Stomach (tissue), 4 donors: ENCODE measurements around the gene XYLT1.

Experiments used
- EP300 ChIP-seq: sonication (generic); formaldehyde crosslinking; IDR thresholded peaks from one replicate; pipeline ENCODE4 v1.6.1; 2017; ENCODE audit warnings: antibody characterized with exemption
- POLR2A ChIP-seq, 4 donors: fragments of 450-650 bp; IDR thresholded peaks; one replicate each; pipeline ENCODE4 v1.6.1; 2016; ENCODE audit warnings: antibody characterized with exemption in 4 of 4, control low read depth in 2 of 4, mild to moderate bottlenecking in 1 of 4, moderate library complexity in 1 of 4
- POLR2AphosphoS5 ChIP-seq, 3 donors: sonication (generic); formaldehyde crosslinking; IDR thresholded peaks; one replicate each; pipeline ENCODE4 v1.6.1; 2016; ENCODE audit warnings: antibody characterized with exemption in 3 of 3
- TF ChIP-seq, protein P1 (sequence below), 7 experiments: fragments of 450-650 bp in 4 of 7; fragments of 200-600 bp in 3 of 7; sonication (generic) in 3 of 7; IDR thresholded peaks; one replicate each; pipeline ENCODE4 v1.5.1; 2016 to 2019; ENCODE audit warnings: antibody characterized with exemption in 7 of 7, control low read depth in 2 of 7, mild to moderate bottlenecking in 1 of 7

DNA sequence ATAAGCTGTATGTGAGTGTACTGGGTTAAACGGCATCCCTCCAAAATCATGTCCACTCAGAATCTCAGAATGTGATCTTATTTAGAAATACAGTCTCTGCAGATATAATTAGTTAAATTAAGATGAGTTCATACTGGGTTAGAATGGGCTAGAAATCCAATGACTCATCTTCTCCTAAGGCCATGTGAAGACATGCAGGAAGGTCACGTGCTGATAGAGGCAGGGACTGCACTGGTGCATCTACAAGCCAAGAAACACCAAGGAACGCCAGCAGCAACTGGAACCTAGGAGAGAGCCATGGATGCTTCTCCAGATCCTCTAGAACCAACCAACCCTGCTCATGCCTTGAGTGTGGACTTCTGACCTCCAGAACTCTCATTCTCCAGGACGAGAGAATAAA lies 241.0 kb downstream of the XYLT1 start:
- TF ChIP-seq, protein P1, sequence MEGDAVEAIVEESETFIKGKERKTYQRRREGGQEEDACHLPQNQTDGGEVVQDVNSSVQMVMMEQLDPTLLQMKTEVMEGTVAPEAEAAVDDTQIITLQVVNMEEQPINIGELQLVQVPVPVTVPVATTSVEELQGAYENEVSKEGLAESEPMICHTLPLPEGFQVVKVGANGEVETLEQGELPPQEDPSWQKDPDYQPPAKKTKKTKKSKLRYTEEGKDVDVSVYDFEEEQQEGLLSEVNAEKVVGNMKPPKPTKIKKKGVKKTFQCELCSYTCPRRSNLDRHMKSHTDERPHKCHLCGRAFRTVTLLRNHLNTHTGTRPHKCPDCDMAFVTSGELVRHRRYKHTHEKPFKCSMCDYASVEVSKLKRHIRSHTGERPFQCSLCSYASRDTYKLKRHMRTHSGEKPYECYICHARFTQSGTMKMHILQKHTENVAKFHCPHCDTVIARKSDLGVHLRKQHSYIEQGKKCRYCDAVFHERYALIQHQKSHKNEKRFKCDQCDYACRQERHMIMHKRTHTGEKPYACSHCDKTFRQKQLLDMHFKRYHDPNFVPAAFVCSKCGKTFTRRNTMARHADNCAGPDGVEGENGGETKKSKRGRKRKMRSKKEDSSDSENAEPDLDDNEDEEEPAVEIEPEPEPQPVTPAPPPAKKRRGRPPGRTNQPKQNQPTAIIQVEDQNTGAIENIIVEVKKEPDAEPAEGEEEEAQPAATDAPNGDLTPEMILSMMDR (IDR thresholded peaks at IDR 0.05): no peak
- TF ChIP-seq POLR2A (IDR thresholded peaks at IDR 0.05): no peak
- TF ChIP-seq POLR2AphosphoS5 (IDR thresholded peaks at IDR 0.05): no peak
- TF ChIP-seq EP300: no peak
